ENCODE measurements around the gene SLC25A21.
"Not testable (repeated sequence)": the region's sequence is repeated elsewhere in the genome, so short reads cannot be mapped to it uniquely, and the experiment has no call there.

Gene SLC25A21

DNA sequence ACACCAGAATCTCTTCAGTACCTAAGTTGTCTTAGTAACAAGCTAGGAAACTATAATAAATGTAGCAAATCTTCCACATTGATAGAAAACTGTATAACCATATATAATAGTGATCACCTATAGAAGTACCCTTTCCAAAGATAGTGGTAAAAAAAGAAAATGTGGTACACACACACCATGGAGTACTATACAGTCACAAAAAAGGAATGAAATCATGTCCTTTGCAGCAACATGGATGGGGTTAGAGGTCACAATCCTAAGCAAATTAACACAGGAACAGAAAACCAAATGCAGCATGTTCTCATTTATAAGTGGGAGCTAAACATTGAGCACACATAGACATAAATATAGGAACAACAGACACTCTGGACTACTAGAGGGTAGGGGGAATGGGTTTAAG is 90.5 kb downstream of the SLC25A21 start:
- DNase-seq (ENCODE audit: low spot score), result no peak
- TF ChIP-seq, protein P1, sequence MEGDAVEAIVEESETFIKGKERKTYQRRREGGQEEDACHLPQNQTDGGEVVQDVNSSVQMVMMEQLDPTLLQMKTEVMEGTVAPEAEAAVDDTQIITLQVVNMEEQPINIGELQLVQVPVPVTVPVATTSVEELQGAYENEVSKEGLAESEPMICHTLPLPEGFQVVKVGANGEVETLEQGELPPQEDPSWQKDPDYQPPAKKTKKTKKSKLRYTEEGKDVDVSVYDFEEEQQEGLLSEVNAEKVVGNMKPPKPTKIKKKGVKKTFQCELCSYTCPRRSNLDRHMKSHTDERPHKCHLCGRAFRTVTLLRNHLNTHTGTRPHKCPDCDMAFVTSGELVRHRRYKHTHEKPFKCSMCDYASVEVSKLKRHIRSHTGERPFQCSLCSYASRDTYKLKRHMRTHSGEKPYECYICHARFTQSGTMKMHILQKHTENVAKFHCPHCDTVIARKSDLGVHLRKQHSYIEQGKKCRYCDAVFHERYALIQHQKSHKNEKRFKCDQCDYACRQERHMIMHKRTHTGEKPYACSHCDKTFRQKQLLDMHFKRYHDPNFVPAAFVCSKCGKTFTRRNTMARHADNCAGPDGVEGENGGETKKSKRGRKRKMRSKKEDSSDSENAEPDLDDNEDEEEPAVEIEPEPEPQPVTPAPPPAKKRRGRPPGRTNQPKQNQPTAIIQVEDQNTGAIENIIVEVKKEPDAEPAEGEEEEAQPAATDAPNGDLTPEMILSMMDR (IDR thresholded peaks at IDR 0.05; ENCODE audit: extremely low read depth, missing control alignments), result no peak

- TF ChIP-seq, protein P1 (IDR thresholded peaks at IDR 0.05; ENCODE audit: extremely low read depth, missing control alignments), result no peak
- no peak for DNase-seq (ENCODE audit: low spot score)
Observed at GRCh38 chr14:37081218-37081617, 91.2 kb downstream of the SLC25A21 start.

- TF ChIP-seq, protein P1 (IDR thresholded peaks at IDR 0.05; ENCODE audit: extremely low read depth, missing control alignments), result no peak
- DNase-seq (ENCODE audit: low spot score), result no peak
Observed at GRCh38 chr14:37078131-37078530, 94.3 kb downstream of the SLC25A21 start.

DNA sequence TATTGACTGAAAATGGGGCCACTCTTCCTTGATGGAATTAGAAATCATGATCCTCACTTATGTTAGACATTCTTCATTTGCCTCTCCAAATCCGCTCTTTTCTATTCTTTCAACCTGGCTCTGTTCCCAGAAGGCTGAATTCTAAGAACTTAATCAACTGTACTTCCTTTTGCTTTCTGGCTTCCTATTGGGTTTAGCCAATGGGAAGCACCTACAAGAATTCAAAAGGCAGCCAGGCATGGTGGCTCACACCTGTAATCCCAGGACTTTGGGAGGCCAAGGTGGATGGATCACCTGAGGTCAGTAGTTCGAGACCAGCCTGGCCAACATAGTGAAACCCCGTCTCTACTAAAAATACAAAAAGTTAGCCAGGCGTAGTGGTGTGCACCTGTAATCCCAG is 98.1 kb downstream of the SLC25A21 start:
- DNase-seq (ENCODE audit: low spot score), result not testable (repeated sequence)

DNA sequence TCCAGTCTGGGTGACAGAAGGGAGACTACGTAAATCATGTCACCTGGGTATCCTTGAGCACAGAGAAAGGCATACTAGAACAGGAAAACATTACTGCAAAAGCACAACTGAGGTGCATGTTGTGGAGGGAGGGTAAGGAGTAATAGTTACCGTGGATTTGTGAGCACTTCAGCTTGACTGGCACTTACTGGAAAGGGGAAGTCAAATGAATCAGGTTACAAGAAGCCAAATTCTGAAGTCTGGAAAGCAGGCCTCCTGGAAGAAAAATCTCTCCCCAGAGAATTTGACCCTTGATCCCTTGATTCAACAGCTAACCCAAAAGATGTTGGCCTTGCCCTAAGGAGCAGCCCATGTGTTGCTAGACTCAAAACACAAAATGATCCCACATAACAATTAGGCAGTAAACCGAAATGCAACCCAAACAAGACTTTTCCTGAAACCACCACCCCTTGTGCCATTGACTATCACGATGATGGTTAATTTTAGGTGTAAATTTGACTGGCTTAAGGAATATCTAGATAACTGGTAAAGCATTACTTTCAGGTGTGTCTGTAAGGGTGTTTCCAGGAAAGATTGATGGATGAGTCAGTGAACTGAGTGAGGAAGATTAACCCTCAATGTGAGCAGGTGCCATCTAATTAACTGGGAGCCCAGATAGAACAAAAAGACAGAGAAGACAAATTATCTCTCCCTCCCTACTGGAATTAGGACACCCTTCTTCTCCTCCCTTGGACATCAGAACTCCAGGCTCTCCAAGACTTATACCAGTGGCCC is 108.8 kb downstream of the SLC25A21 start:
- TF ChIP-seq, protein P1 (IDR thresholded peaks at IDR 0.05; ENCODE audit: extremely low read depth, missing control alignments), result no peak
- no peak for DNase-seq (ENCODE audit: low spot score)

DNA sequence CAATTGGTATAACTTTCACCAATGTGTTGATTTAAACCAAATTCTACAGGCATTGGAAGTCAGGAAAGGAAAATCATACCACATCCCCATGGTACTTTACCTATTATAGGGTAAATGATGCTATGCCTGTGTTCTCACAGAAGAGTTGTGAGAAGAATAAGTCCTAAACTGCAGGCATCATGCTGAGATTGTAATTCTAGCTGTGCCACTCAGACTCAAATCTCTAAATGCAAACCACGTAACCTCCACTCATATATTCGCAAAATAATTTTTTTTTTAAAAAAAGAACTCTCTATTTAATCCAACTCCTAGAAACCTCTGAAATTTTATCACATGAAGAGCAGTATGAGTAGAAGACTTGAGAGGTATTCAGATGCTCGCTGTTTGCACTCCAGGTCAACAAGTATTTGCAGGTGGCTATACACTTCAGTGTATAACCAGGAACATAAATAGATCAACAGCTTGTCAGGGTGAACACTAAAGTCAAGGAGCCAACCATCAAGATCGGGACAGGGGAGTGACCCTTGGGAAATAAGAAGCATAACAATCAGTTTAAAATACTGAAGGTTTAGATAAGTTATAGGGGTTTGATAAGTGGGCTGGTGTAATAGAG is 110.1 kb downstream of the SLC25A21 start:
- TF ChIP-seq, protein P1 (IDR thresholded peaks at IDR 0.05; ENCODE audit: extremely low read depth, missing control alignments), result no peak
- DNase-seq (ENCODE audit: low spot score), result no peak

DNA sequence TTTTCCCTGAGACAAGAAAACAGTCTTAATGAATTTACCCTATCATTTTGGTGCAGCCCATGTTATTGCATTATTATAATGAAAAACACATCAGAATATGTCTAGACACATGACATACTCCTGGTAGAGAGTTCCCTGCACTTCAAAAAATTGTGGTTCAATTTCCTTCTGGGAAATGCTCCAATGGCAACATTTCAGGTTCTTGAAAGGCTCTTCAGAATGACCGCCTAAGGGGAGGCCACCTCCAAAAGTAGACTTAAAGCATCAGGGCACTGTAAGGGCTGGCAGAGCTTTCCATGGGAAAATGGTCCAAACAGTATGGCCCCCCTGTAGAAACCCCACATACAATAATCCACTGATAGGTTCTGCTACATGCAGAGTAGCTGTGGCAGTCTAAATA is 110.7 kb downstream of the SLC25A21 start:
- TF ChIP-seq, protein P1 (IDR thresholded peaks at IDR 0.05; ENCODE audit: extremely low read depth, missing control alignments), result no peak

More for the DNA sequence above, 110.7 kb downstream of the SLC25A21 start:
- no peak for DNase-seq (ENCODE audit: low spot score)

All from GM20000 (cell line).